IMR-90 (cell line): Measurements from ENCODE around the gene SOX6.

Experiments
- CEBPB ChIP-seq: IDR thresholded peaks from 2 replicates; pipeline ENCODE4 v1.6.1; 2012; ENCODE audit warnings: low read depth, low read length, improper control_type of control experiment
- MAZ ChIP-seq: IDR thresholded peaks from 2 replicates; pipeline ENCODE4 v1.6.1; 2012; ENCODE audit warnings: low read depth, mild to moderate bottlenecking, low read length, improper control_type of control experiment, moderate library complexity, borderline replicate concordance
- MXI1 ChIP-seq: IDR thresholded peaks from 2 replicates; pipeline ENCODE4 v1.6.1; 2012; ENCODE audit warnings: low read depth, mild to moderate bottlenecking, low read length, moderate library complexity, borderline replicate concordance
- NFE2L2 ChIP-seq: fragments of 150-350 bp; IDR thresholded peaks from 2 replicates; pipeline ENCODE4 v1.6.1; 2016; ENCODE audit warnings: low read depth, mild to moderate bottlenecking, low read length
- POLR2A ChIP-seq: IDR thresholded peaks from 2 replicates; pipeline ENCODE4 v1.6.1; 2012; ENCODE audit warnings: mild to moderate bottlenecking, low read depth, low read length
- TF ChIP-seq, protein P1 (sequence below): conservative IDR thresholded peaks from 2 replicates; pipeline ENCODE4 v1.5.1; 2012; ENCODE audit warnings: mild to moderate bottlenecking, low read depth, low read length, improper control_type of control experiment

- TF ChIP-seq POLR2A (no peak), MXI1 (no peak), CEBPB (peak; percentile 90), NFE2L2 (0 out of 2 replicates have a peak, but pooled peaks have one; percentile 9), MAZ (no peak)
- TF ChIP-seq, protein P1, sequence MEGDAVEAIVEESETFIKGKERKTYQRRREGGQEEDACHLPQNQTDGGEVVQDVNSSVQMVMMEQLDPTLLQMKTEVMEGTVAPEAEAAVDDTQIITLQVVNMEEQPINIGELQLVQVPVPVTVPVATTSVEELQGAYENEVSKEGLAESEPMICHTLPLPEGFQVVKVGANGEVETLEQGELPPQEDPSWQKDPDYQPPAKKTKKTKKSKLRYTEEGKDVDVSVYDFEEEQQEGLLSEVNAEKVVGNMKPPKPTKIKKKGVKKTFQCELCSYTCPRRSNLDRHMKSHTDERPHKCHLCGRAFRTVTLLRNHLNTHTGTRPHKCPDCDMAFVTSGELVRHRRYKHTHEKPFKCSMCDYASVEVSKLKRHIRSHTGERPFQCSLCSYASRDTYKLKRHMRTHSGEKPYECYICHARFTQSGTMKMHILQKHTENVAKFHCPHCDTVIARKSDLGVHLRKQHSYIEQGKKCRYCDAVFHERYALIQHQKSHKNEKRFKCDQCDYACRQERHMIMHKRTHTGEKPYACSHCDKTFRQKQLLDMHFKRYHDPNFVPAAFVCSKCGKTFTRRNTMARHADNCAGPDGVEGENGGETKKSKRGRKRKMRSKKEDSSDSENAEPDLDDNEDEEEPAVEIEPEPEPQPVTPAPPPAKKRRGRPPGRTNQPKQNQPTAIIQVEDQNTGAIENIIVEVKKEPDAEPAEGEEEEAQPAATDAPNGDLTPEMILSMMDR, result no peak
Observed at GRCh38 chr11:16382638-16383380, 26.5 kb upstream of the SOX6 start.
